Inferior parietal cortex (tissue), 1 donor: ENCODE data around the gene RECQL5.

Experiments
- DNase-seq: peaks from one replicate; pipeline ENCODE4 v3.0.0-alpha.2; 2016; ENCODE audit errors: extremely low spot score

Gene RECQL5

DNA sequence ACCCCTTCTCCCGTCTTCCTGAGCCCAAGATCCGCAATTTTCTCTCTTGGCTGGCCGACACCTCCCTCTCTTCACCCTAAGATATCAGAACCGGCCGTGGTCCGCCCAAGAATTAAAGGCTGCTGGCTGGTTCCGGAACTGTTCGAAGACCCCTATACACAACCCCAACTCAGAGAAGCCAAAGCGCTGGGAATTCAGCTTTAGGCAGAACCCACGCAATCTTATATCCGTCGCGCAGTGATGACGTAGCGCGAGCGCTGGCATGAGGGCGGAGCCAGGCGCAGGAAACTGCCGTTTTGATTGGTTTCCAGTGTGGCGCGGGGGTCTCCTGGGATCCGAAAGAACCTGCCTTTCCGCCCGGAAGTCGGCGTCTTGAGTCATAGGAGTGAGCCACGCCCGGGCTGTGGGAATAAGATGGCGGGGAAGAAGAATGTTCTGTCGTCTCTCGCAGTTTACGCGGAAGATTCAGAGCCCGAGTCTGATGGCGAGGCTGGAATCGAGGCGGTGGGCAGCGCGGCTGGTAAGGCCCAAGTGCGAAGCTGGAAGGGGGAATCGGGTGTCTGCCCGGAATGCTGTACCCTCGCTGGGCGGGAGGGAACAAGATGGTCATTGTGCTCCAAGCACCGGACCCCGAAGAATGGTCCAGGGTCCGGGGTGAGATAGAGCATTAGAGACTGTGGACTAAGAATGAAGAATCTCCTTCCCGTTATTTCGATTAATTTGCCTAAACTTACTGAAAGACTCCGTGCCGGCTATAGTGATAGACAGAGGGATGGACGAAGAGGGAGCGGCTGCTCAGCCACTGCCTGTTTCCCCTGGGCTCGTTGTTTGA is at the start of gene RECQL5, which contains the start of gene SAP30BP:
TSS of gene RECQL5 (minus strand) at position 196 of the 832 bp plus-strand sequence. CDS start 597 bp downstream, outside the sequence.
TSS of gene SAP30BP (plus strand) at position 380 of the 832 bp plus-strand sequence. CDS start at position 415, 35 bp downstream.
- peak; percentile 100 for DNase-seq

DNA sequence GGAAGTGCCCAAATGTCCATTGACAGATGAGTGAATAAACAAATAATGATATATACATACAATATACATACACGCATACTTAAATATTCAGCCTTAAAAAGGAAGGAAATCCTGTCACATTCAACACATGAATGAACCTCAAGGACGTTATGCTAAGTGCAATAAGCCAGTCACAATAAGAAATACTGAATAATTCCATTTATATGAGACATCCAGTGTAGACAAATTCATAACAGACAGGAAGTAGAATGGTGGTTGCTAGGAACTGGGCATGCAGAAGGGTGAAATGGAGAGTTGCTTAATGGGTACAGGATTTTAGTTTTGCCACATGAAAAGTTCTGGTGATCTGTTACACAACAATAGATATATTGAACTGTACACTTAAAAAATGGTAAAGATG is 45.5 kb upstream of the RECQL5 start:
- no peak for DNase-seq

DNA sequence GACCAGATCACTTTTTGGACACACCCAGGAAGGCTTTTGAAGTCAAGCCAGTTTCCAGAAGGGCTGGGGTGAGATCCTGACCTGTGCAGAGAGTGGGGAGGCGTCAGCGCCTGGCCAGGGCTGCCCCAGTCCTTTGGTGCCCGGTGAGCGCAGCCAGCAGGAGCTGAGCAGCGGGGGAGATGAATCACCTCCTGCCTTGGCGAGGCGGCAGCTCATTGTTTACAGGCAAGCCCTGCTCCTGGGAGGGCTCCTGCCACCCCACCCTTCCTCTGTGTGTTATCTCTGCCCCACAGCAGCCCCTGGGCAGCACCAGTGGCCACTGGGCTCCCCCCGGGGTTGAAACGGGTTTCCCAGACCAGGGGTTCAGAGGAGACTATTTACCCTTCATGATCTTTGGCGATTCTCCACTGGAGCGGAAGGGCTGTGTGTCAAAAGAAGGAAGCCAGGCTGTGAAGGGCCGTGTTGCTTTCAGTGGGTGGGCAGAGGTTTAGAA is 40.2 kb upstream of the RECQL5 start:
- no peak for DNase-seq

DNA sequence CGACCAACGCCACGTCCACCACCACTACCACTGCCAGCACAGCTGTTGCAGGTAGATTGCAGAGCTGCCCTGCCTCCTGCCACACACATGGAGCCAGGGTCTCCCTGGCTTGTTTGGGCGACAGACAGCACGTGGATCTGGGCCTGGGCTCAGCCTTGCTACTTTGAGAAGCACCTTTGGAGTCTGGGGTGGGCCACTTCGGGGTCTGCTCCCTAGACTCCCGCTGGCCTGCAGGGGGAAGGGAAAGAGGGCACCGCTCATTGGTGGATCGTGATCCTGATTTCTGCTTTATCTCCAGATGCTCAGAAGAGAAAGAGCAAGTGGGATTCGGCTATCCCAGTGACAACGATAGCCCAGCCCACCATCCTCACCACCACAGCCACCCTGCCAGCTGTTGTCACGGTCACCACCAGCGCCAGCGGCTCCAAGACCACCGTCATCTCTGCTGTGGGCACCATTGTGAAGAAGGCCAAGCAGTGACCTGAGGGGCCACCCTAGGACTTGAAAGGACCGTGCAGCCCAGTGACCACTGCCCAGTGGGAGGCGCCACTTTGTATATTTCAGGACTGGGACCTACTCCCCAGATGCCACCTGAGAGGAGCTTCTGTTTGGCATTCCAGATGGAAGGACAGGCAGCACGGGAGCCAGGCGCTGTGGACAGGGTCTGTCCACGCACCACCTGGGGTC is 39.2 kb upstream of the RECQL5 start:
- no peak for DNase-seq

DNA sequence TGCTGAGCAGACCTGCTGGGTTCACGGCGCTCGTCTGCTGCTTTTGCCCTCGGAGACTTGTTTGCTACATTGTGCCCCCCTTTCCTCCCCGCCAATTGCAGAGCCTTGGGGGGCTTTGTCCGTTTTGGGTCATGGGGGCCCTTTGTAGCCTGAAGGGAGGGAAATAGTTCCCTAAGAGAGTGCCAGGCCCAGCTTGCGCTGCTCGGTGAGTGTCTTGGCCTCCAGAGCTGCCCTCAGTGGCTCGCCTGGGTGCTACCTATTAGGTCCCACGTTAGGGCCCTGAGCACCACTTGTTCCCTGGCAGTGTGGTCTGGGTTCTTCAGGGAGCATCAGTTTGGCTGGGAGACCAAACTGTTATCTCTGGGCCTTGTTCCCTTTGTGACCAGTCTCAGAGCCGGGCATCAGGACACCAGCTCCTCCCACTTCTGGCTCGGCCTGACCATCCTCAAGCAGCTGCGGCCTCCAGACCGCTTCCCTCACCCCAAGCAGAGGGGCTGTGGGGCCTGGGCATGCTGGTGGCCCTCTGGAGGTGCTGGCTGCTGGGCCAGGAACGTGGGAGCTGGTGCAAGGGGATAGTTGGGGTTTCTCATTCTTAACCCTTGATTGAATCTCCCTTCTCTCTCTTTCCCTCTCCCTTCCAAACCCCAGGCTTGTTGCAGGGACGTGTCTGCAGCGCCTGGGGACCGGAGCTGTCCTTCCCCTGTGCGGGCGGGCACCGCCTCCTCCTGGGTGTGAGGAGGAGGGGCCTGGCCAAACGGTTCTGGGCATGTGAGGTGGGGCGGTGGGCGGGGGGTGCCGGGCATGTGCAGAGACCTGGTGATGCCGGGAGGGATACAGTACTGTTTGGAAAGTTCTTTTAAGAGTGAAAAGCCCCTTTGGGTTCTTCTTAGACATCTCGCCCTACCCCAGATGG is 38.3 kb upstream of the RECQL5 start:
- no peak for DNase-seq

DNA sequence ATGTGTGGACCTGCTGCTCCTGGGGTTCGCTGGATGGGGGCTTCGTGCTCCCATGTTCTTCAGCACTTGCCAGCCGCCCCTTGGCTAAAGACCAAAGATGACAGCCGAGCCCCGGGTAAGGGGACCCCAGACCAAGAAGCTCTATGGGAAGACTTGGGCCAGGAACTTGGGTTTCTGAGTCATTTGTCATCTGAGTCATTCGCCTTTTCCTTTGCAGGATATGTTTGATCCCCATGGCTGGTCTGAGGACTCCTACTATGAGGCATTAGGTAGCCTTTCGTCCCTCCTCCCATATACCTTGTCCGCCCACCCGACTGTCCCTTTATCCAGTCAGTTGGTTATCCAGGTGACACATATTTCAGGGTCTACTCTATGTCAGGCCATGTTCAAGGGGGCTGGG is 36.6 kb upstream of the RECQL5 start:
- no peak for DNase-seq

DNA sequence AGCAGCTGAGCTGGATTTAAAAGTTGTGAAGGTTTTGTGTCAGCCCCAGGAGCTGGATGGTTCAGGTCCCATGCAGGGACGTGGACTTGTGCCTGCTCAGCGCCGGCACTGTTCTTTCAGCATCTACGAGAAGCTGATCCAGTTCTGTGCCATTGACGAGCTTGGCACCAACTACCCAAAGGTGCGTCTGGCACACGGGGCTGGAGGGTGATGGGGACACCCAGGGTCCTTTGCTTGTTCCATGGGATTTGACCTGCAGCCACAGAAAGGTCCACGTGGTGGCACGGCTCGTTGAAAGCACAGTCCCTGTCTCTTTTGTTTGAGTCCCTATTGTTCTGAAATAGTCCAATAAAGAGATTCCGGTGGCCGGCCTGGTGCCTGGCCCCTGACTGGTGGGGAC is 36.2 kb upstream of the RECQL5 start:
- DNase-seq, result no peak

DNA sequence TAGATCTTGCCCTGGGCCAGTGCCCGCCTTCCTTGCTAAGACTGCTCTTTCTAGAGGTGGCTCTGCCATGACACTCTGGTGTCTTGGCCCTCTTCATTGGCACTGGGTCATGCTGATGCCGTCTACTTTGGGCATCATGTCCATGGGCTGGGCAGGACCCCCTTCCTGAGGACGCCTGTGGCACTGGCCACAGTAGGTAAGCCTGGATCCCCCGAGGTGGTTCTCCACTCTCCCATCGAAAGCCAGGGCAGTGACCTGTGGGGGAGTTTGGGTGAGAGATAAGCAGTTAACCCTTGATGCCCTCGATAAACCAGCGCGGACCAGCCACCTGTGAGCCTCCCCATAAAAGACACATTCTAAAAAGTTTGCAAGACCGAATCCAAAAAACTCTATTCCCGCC is 34.3 kb upstream of the RECQL5 start:
- no peak for DNase-seq

DNA sequence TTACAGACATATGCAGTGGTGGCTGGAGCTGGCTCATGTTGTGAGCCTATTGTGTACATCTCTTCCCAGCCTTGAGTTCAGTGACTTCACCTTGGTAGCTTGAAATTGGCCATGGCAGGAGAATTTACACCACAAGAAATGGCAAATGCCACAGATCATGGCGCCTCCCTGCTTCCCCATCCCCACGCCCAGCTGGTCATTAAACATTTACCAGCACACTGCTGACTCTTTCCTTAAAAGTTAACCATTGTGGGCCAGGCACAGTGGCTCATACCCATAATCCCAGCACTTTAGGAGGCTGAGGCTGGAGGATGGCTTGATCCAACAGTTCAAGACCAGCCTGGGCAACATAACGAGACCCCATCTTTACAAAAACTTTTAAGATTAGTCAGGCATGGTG is 31.7 kb upstream of the RECQL5 start:
- no peak for DNase-seq

DNA sequence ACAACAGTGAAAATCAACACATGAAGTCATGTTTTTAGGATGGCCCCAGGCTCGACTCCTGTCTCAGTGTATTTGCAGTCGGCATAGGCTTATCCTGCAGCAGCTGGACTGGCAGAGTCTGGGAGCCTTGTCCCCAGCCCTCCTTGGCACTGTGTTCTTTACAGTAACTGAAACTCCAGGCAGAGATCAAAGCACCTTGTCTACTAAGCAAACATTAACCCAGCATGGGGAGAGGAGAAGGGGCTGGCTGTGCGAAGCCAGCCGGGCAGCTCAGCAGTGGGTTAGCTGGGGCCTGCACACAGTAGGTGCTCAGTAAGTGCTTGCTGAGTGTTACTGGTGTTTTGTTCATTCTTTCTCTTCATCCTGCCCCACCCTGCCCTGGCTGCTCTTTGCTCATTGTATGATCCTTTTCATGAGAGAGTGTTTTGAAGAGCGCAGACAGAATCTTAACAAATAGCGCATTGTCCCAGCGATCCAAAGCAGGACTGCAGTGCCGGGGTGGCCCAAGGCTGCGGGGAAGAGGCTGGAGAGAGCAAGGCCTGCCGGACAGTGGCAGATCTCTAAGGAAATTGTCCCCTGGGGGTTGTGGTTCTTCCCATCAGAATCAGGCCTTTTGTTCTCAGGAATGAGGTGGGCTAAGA is 30.8 kb upstream of the RECQL5 start:
- peak; percentile 77 for DNase-seq

DNA sequence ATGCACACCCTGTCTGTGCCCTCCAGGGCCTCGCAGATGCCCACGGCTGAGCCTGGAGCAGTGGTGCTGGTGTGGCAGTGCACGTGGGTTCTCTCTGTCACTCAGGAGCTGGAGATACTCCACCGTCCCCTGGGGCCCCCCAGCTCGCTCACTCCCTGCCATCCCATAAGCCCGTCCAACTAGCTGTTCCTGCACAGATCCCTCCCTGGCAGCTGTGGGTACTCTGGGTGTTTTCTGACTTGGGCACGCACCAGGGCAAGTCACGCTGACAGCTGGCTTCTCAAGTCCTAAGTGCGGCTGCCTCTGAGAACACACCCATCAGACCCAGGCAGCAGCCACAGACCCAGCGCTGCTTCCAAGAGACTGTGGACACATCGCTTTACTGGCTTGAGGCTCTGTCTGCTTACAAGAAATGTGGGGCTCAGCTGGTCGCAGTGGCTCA is 28.9 kb upstream of the RECQL5 start:
- no peak for DNase-seq

DNA sequence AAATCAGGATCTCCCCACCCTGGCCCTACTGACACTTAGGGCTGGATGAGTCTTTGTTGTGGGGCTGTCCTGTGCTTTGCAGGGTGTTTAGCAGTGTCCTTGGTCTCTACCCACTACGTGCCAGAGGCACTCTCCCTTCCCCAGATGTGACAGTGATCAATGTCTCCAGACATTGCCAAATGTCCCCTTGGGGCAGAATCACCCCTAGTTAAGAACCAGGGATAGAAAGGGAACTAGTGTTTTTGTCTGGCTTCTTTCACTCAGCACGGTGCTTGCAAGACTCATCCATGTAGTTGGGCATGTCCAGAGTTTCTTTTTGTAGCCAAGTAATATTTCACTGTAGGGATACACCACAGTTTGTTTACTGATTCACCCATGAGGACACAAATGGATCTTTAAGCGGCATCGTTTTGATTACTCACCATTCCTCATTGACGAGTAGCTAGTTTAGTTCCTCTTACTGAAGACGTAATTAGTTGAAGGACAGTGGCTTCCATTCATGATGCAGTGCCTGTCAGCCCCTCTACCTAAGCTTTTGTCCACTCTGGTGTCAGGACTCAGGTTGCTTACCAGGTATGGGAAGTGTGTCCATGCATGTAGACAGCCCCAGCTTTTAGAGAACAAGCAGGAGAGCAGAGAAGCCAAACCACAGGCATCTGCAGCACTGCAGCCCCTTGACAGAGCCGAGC is 28.3 kb upstream of the RECQL5 start:
- DNase-seq, result no peak

DNA sequence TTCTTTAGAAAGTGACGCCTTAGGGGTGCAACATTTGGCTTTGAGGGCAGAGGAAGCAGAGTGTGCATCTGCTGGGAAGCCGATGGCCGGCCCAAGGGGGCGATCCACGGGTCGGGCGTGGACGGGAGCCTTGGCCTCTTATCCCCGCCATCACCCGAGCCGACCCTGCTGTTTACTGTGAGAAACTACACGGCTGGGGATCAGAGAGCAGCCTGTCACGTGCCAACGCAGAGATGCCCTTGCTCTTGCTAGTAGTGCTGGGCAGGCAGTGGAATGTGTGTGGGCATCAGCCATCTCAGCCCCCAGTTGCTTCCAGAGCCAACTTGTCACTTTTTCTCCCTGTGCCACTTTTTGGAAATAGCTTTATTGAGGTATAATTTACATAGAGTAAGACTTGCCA is 27.6 kb upstream of the RECQL5 start:
- DNase-seq, result no peak

DNA sequence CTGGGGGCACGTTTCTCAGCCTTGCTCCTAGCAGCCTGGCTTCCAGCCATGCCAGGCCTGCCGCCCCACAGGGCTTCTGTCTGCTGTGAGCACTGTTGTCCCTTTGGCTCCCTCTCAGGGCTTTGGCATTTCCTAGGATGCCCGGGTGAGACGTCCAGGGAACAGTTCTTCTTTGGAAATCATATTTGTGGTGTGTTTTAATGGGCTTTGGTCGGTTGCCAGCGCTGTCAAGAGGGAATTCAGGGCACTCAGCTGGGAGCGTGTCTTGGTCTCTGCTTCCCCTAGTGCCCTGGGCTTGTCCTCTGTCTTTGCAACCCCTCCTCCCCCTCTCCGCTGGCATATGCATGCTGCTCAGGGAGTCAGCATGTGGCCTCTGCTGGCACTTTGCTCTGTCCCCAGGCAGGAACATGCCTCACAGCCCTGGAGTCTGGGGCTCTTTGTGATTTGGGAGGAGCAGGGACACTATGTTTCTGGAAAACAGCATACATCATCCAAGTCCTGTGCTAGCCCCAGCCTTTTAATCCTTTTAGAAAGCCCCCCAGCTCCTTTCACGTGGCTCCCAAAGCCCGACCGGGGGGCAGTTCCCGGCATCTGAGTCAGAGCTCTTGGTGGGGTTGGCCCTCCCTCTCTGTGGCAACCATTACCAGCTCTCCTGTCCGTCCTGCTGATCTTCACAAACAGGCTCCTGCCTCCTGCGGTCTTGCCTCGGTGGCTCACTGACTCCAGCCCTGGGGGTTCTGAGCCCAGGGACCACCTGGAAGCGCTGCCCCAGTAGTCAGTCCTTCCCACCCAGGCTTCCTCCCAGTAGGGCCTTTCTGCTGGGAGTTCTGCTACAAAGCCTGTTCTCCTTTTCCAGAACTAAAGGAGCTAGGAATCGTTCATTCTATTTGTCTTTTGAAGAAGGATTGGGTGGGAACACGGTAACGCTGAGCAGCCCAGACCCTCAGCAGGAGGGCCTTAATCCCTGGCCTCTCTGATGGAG is 26.8 kb upstream of the RECQL5 start:
- peak; percentile 81 for DNase-seq

DNA sequence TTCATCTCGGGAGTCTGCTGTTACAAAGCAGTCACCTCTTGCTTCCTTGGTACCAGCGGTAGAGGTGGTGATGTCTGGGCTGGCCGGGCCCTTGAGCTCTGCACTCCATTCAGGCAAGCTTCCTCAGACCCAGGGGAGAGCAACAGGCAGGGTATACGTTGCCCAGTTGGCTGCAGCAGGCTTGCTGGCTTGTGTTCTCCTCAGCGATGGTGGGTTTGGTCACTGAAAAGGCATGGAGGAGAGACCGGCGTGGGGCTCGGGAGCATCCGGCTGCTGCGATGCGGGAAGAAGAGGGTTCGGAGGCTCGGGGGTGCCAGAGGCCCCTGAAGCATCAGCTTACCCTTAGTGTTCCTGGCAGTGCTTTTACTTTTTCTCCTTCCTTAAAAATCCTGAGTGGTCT is 26.0 kb upstream of the RECQL5 start:
- DNase-seq, result no peak

DNA sequence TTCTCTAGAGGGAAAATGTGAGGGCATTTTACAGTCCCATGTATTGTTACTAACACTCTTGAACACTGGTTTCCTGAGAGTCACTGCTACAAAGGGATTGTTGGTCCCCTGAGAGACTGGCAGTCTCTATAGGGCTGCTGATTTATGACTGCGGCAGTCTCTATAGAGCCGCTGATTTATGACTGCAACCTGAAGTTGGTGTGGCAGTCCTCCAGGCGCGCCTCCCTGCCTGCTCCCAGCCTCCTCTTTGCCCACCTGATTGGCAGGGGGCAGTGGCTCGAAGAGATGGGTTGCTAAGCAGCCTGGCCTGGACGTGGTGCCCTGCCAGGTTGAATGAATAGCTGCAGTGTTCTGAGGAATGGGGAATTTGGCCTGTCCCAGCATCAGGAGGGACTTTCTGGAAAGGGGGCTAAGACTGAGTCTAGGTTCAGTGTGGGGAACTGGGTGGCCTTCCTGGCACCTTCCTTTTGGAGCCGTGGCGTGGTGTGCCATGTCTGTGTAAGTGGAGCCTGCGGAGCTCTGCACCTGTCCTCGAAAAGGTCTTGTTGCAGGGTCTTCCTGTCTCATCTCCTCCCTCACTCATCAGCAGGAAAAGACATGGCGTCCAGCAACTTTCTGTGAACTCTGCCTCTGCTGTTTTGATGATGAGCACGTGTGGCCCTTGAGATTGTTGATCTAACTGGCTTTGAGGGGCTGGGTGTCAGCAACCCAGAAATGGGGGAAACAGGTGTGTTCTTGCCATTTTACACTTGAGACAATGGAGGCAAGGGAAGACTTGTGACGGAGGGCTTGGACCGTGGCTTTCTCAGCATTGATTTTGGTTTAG is 25.1 kb upstream of the RECQL5 start:
- DNase-seq, result no peak

DNA sequence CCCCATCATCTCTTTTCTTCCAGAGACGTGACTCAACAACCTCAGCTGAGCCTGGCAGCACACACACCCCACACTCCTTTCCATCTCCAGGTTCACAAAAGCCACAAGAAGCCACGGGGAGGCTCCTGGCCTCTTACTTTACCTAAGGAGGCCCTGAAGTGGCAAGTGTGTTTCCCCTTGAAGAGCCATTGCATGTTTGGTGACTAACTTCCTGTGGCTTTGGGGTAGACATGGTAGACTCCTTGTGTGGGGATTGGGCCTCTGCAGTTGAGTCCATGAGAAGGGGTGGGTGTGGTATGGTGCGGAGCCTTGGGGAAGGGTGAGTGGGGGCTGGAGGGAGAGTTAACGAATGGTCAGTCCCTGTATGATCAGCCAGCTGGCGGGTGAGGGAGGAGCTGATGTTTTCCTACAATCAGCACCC is 24.4 kb upstream of the RECQL5 start:
- no peak for DNase-seq

DNA sequence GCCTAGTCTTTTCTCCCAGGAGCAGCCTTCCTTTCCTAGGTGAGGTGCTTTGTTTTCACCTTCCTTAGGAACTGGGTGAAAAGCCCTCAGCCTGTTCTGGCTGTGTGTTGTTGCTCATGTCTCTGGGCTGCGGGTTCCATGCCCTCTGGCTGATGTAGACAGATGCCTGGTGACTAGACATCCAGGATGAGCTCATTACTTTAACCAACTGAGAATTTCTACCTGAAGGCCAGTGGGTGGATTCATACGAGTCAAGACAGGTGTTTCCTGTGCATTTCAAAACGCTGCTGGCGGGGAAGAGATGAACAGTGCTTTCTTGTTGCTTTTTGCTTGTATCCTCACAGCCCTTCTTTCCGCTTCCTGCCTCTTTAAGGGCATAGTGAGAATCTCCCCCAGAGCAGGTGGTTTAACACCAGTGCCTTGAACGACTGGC is 22.5 kb upstream of the RECQL5 start:
- DNase-seq, result no peak
